Vein endothelial cell (primary cell): Measurements from ENCODE around the gene FRS2. TPM values are rescaled to one million over a fixed set of nuclear protein-coding genes. Genes with fewer than 3 reads are reported as not detected.

ENCODE experiments used
- small RNA-seq: library from RNA; depleted of rRNA; stranded (forward); fragments of <200 nt; gene quantifications from one replicate; pipeline ENCODE3, GENCODE V24; 2012
- total RNA-seq: library from RNA; depleted of rRNA; stranded (reverse); fragments of >200 nt; gene quantifications from 2 replicates; pipeline ENCODE4 v1.2.3, GENCODE V29; 2012

FRS2 gene
- 27.8 and 27.9 TPM in 2 replicates for total RNA-seq

GRCh38 chr12:69470189-69471075, at the start of gene FRS2:
Gene FRS2 (plus strand): TSS chr12:69470388. CDS start chr12:69569031, 98,643 bp downstream.

GRCh38 chr12:69585189-69586062, 115.2 kb downstream of the FRS2 start, which contains the start of gene CCT2:
Gene CCT2 (plus strand): TSS chr12:69585459. CDS start chr12:69585522, 63 bp downstream.

GRCh38 chr12:69610729-69611128, 140.5 kb downstream of the FRS2 start, which contains the start of gene LRRC10:
Gene LRRC10 (minus strand): TSS chr12:69610907. CDS start chr12:69610838, 69 bp downstream.

Small RNA genes lying within 50 kb of the gene (small RNA-seq; reads per million reads assigned to genes)
- gene MIR3913-1 = 0.11 reads per million

Other genes starting within 250 kb of the FRS2 start
- 33.0 and 35.2 TPM in 2 replicates for gene CPSF6, start 230.8 kb upstream of the FRS2 start, total RNA-seq
- gene LYZ, start 122.0 kb upstream of the FRS2 start, total RNA-seq = not detected in 2 replicates
- gene YEATS4, start 110.6 kb upstream of the FRS2 start, total RNA-seq = 15.0 and 22.4 TPM in 2 replicates
- gene CCT2, start 115.1 kb downstream of the FRS2 start, total RNA-seq = 272 and 339 TPM in 2 replicates
- not detected in 2 replicates for gene LRRC10, start 140.5 kb downstream of the FRS2 start, total RNA-seq
- 0.29 and 0.33 TPM in 2 replicates for gene BEST3, start 228.9 kb downstream of the FRS2 start, total RNA-seq